K562 (cell line): ENCODE results near the gene ITGAD.

Experiments
- ARNT ChIP-seq, 2 experiments: fragments of 450-650 bp; IDR thresholded peaks; 2 replicates each; pipeline ENCODE4 v1.6.1; 2016; ENCODE audit warnings: mild to moderate bottlenecking in 1 of 2
- BMI1 ChIP-seq: fragments of 150-350 bp; IDR thresholded peaks from 2 replicates; pipeline ENCODE4 v1.6.1; 2014; ENCODE audit warnings: low read length
- CTCF ChIP-seq, 3 experiments: IDR thresholded peaks in 2 of 3; conservative IDR thresholded peaks in 1 of 3; 2 replicates each; pipeline ENCODE4 v1.5.1; 2011 to 2012; ENCODE audit warnings: low read length in 3 of 3, mild to moderate bottlenecking in 3 of 3, control low read depth in 2 of 3, improper control_type of control experiment in 1 of 3, inconsistent platforms in 1 of 3, low read depth in 1 of 3, mixed read lengths in 1 of 3, moderate library complexity in 1 of 3; ENCODE audit not compliant: insufficient read depth in 2 of 3
- HNRNPK ChIP-seq: fragments of 200-400 bp; formaldehyde crosslinking; IDR thresholded peaks from one replicate; pipeline ENCODE4 v1.6.1; 2018; ENCODE audit warnings: mild to moderate bottlenecking, low read depth, low read length; ENCODE audit not compliant: poor library complexity, severe bottlenecking
- NR0B1 ChIP-seq: fragments of 450-650 bp; IDR thresholded peaks from one replicate; pipeline ENCODE4 v1.6.1; 2018; ENCODE audit warnings: mild to moderate bottlenecking, moderate library complexity; ENCODE audit not compliant: partially characterized antibody
- POLR2A ChIP-seq: fragments of 450-650 bp; conservative IDR thresholded peaks from 2 replicates; pipeline ENCODE4 v1.6.1; 2016
- RNF219 ChIP-seq: fragments of 250-450 bp; sonication (Bioruptor Pico); IDR thresholded peaks from 2 replicates; pipeline ENCODE4 v1.5.0; 2022; ENCODE audit warnings: mild to moderate bottlenecking
- SMAD3 ChIP-seq: fragments of 450-650 bp; formaldehyde crosslinking; conservative IDR thresholded peaks from 2 replicates; pipeline ENCODE4 v1.4.0; 2020; ENCODE audit warnings: mild to moderate bottlenecking
- STAG1 ChIP-seq: sonication (generic); formaldehyde crosslinking; IDR thresholded peaks from 2 replicates; pipeline ENCODE4 v1.5.0; 2020; ENCODE audit warnings: missing genetic modification reagents, borderline replicate concordance
- USF2 ChIP-seq: sonication (generic); formaldehyde crosslinking; IDR thresholded peaks from 2 replicates; pipeline ENCODE4 v1.5.0; 2020; ENCODE audit warnings: missing genetic modification reagents
- ZNF23 ChIP-seq: fragments of 250-450 bp; sonication (Bioruptor Pico); IDR thresholded peaks from 2 replicates; pipeline ENCODE4 v1.4.0; 2020; ENCODE audit warnings: mild to moderate bottlenecking

- no peak for TF ChIP-seq HNRNPK
- no peak for TF ChIP-seq ARNT (IDR thresholded peaks at IDR 0.05)
- no peak for TF ChIP-seq RNF219 (CRISPR knock-in tag)
- TF ChIP-seq POLR2A, result no peak
- no peak for TF ChIP-seq CTCF (IDR thresholded peaks at IDR 0.05 in 2 of 3, conservative IDR thresholded peaks at IDR 0.05 in 1 of 3; ENCODE audit: insufficient read depth in 2 of 3, low read depth in 1 of 3, low read length in 3 of 3)
- no peak for TF ChIP-seq NR0B1
- no peak for TF ChIP-seq STAG1
- no peak for TF ChIP-seq USF2 (CRISPR knock-in tag)
- no peak for TF ChIP-seq SMAD3 (CRISPR knock-in tag)
- TF ChIP-seq ZNF23, result no peak
- no peak for TF ChIP-seq BMI1
Measured at GRCh38 chr16:31466381-31466841, 73.3 kb downstream of the ITGAD start.
